Prostate gland (tissue), 2 donors: ENCODE data around the gene PSMB9.

ENCODE experiments used
- CTCF ChIP-seq, 4 experiments: fragments of 200-600 bp in 2 of 4; fragments of 450-650 bp in 2 of 4; sonication (generic) in 2 of 4; IDR thresholded peaks; 1 replicate in 3 of 4; 2 replicates in 1 of 4; pipeline ENCODE4 v1.5.1; 2016 to 2019; ENCODE audit warnings: antibody characterized with exemption in 4 of 4, mild to moderate bottlenecking in 2 of 4, moderate library complexity in 2 of 4
- POLR2AphosphoS5 ChIP-seq: sonication (generic); formaldehyde crosslinking; IDR thresholded peaks from one replicate; pipeline ENCODE4 v1.6.1; 2017; ENCODE audit warnings: antibody characterized with exemption

GRCh38 chr6:32860674-32861073 is 6.7 kb downstream of the PSMB9 start:
- TF ChIP-seq CTCF (IDR thresholded peaks at IDR 0.05), result no peak
- no peak for TF ChIP-seq POLR2AphosphoS5
